K562 (cell line): Measurements from ENCODE around the gene ZDHHC11. TPM values are rescaled to one million over a fixed set of nuclear protein-coding genes. Genes with fewer than 3 reads are reported as not detected.
"Not testable (repeated sequence)": the region's sequence is repeated elsewhere in the genome, so short reads cannot be mapped to it uniquely, and the experiment has no call there.

Experiments used
- ATAC-seq: fragments of 200-7000 bp; cut with Tn5 transposase; 3 replicates; pipeline ENCODE4 v1.9.1; 2020; ENCODE audit warnings: moderate library complexity
- BruUV-seq: library from RNA; stranded (reverse); fragments of 400-500 nt; replicated peaks from 2 replicates; lab custom pipeline; 2021; lab: Mats Ljungman, UMichigan
- CTCF ChIA-PET: fragments of 300-600 bp; formaldehyde crosslinking; extraction: SDS; loops from one replicate; lab custom pipeline; 2021; ENCODE audit warnings: low intra/inter-chr PET ratio; lab: Yijun Ruan, JAX
- POLR2A ChIA-PET: fragments of 300-600, 350-650 bp; sonication (Branson Sonifier 250); formaldehyde crosslinking; extraction: SDS; loops from one replicate; lab custom pipeline; 2021; ENCODE audit warnings: antibody characterized with exemption, inconsistent platforms; lab: Yijun Ruan, JAX
- DNase-seq, 4 experiments: peaks; one replicate each; pipeline versions ENCODE4 v3.0.0 to v3.0.0-alpha.2; 2011 to 2018; ENCODE audit warnings: low spot score in 3 of 4, mixed read lengths in 3 of 4; ENCODE audit errors: extremely low read depth in 1 of 4
- FAIRE-seq: peaks from 2 replicates; lab custom pipeline; 2011; peaks lifted over from hg19 to GRCh38; lab: Jason Lieb, UNC
- H2AFZ ChIP-seq: 2 replicates; pipeline ENCODE4 v1.6.0; 2011; ENCODE audit warnings: low read depth, low read length, control low read depth, inconsistent platforms
- H3K27ac ChIP-seq: fragments of 200-600 bp; 3 replicates; pipeline ENCODE4 v1.8.0; 2011; ENCODE audit warnings: low read depth, mild to moderate bottlenecking, control low read depth, inconsistent platforms, low read length, moderate library complexity, mixed read lengths; ENCODE audit errors: extremely low read depth
- H3K27me3 ChIP-seq, 2 experiments: fragments of 300-600 bp in 1 of 2; 2 replicates in 1 of 2; 3 replicates in 1 of 2; pipeline versions ENCODE4 v1.6.0 to v1.8.0; 2011; ENCODE audit warnings: inconsistent platforms in 2 of 2, low read length in 2 of 2, mild to moderate bottlenecking in 1 of 2, mixed read lengths in 1 of 2, moderate library complexity in 1 of 2; ENCODE audit not compliant: control insufficient read depth in 2 of 2, insufficient read depth in 2 of 2
- H3K36me3 ChIP-seq: fragments of 300-600 bp; 3 replicates; pipeline ENCODE4 v1.8.0; 2011; ENCODE audit warnings: mild to moderate bottlenecking, low read length, inconsistent platforms; ENCODE audit not compliant: control insufficient read depth, insufficient read depth
- H3K4me1 ChIP-seq, 2 experiments: fragments of 200-600 bp in 1 of 2; replicated peaks in 1 of 2; 2 replicates in 1 of 2; 3 replicates in 1 of 2; pipeline versions ENCODE4 v1.5.1 to v1.8.0; 2011; ENCODE audit warnings: inconsistent platforms in 2 of 2, low read length in 2 of 2, mild to moderate bottlenecking in 1 of 2, mixed read lengths in 1 of 2, moderate library complexity in 1 of 2; ENCODE audit not compliant: control insufficient read depth in 2 of 2, insufficient read depth in 2 of 2
- H3K4me2 ChIP-seq: 2 replicates; pipeline ENCODE4 v1.6.1; 2011; ENCODE audit warnings: low read length, control low read depth, inconsistent platforms, mixed read lengths; ENCODE audit not compliant: insufficient read depth
- H3K4me3 ChIP-seq: fragments of 200-600 bp; sonication (generic), shearing (Covaris generic); 2 replicates; pipeline ENCODE4 v1.5.1; 2016; ENCODE audit warnings: control low read depth, inconsistent platforms
- H3K79me2 ChIP-seq: fragments of 200-600 bp; 3 replicates; pipeline ENCODE4 v1.8.0; 2011; ENCODE audit warnings: low read length, inconsistent platforms; ENCODE audit not compliant: control insufficient read depth, insufficient read depth
- H3K9ac ChIP-seq, 2 experiments: 2 replicates each; pipeline versions ENCODE4 v1.6.0 to v1.6.1; 2011; ENCODE audit warnings: low read depth in 2 of 2, low read length in 2 of 2, control low read depth in 1 of 2, inconsistent platforms in 1 of 2, mild to moderate bottlenecking in 1 of 2, mixed read lengths in 1 of 2; ENCODE audit not compliant: insufficient read depth in 1 of 2
- H3K9me1 ChIP-seq: one replicate; pipeline ENCODE4 v1.6.0; 2011; ENCODE audit warnings: inconsistent platforms, mild to moderate bottlenecking, low read length, moderate library complexity; ENCODE audit not compliant: control insufficient read depth, insufficient read depth
- H3K9me3 ChIP-seq: replicated peaks from 2 replicates; pipeline ENCODE4 v1.5.1; 2011; ENCODE audit warnings: low read depth, low read length, inconsistent platforms; ENCODE audit not compliant: control insufficient read depth, insufficient read depth
- H4K20me1 ChIP-seq: replicated peaks from 2 replicates; pipeline ENCODE4 v1.6.1; 2011; ENCODE audit warnings: low read length, inconsistent platforms, mixed read lengths; ENCODE audit not compliant: control insufficient read depth, insufficient read depth
- CBFA2T2 ChIP-seq: fragments of 450-650 bp; conservative IDR thresholded peaks from 2 replicates; pipeline ENCODE4 v1.6.1; 2017; ENCODE audit warnings: mild to moderate bottlenecking
- CEBPZ ChIP-seq: fragments of 150-350 bp; IDR thresholded peaks from 2 replicates; pipeline ENCODE4 v1.6.1; 2014; ENCODE audit warnings: low read depth, mild to moderate bottlenecking, low read length, borderline replicate concordance
- CHCHD3 ChIP-seq: fragments of 250-450 bp; sonication (Bioruptor Pico); IDR thresholded peaks from 2 replicates; pipeline ENCODE4 v2.1.2; 2022; ENCODE audit warnings: mild to moderate bottlenecking
- FOXJ2 ChIP-seq: fragments of 200-800 bp; sonication (Bioruptor generic); IDR thresholded peaks from 2 replicates; pipeline ENCODE4 v1.6.1; 2016; ENCODE audit warnings: missing genetic modification characterization, missing compliant biosample characterization
- HES1 ChIP-seq: fragments of 450-650 bp; IDR thresholded peaks from 2 replicates; pipeline ENCODE4 v1.6.1; 2016; ENCODE audit warnings: low read depth, mild to moderate bottlenecking, moderate library complexity
- HNRNPLL ChIP-seq: fragments of 200-400 bp; formaldehyde crosslinking; IDR thresholded peaks from 2 replicates; pipeline ENCODE4 v1.6.1; 2017; ENCODE audit warnings: low read length, low read depth, mild to moderate bottlenecking; ENCODE audit not compliant: poor library complexity, severe bottlenecking
- POLR2AphosphoS2 ChIP-seq: IDR thresholded peaks from 2 replicates; pipeline ENCODE4 v1.6.1; 2012; ENCODE audit warnings: low read length, improper control_type of control experiment
- STAG1 ChIP-seq: sonication (generic); formaldehyde crosslinking; IDR thresholded peaks from 2 replicates; pipeline ENCODE4 v1.5.0; 2020; ENCODE audit warnings: missing genetic modification reagents, borderline replicate concordance
- TARDBP ChIP-seq: fragments of 450-650 bp; IDR thresholded peaks from 2 replicates; pipeline ENCODE4 v1.6.1; 2016
- ZNF212 ChIP-seq: fragments of 450-650 bp; formaldehyde crosslinking; IDR thresholded peaks from 2 replicates; pipeline ENCODE4 v1.4.0; 2020; ENCODE audit warnings: mild to moderate bottlenecking
- ZNF586 ChIP-seq: fragments of 450-650 bp; formaldehyde crosslinking; conservative IDR thresholded peaks from 2 replicates; pipeline ENCODE4 v1.4.0; 2020; ENCODE audit warnings: mild to moderate bottlenecking, moderate library complexity
- ZNF766 ChIP-seq: fragments of 200-800 bp; sonication (Bioruptor generic); conservative IDR thresholded peaks from 2 replicates; pipeline ENCODE4 v1.6.1; 2016; ENCODE audit warnings: missing genetic modification characterization, missing compliant biosample characterization
- WGBS: fragments of 100-300 bp; shearing (Covaris generic); methylation state at CpG from one replicate; pipeline ENCODE4 v1.1.6; 2016; ENCODE audit warnings: low coverage, mixed read lengths; ENCODE audit not compliant: insufficient coverage; ENCODE audit errors: missing lambda C conversion rate; 5-methylcytosine and 5-hydroxymethylcytosine counted together
- in situ Hi-C: fragments of 300-500 bp; cut with MboI; formaldehyde crosslinking; loops from 4 replicates; pipeline ENCODE4 v1.15.0; 2018; ENCODE audit warnings: inconsistent platforms, mixed read lengths
- intact Hi-C: fragments of 100-400 bp; cut with micrococcal nuclease; formaldehyde crosslinking; loops from 2 replicates; pipeline ENCODE4 v1.14.2; 2022
- polyA plus RNA-seq, 8 experiments: library from polyadenylated mRNA; depleted of rRNA in 4 of 8; stranded (reverse) in 5 of 8; unstranded in 3 of 8; fragments of >200 nt; fragmentation: Nextera tagmentation in 2 of 8; fragmentation: Illumina TruSeq in 1 of 8; extraction: Ambion mirVana in 2 of 8; extraction: Trizol in 1 of 8; gene quantifications; 2 replicates each; pipeline versions ENCODE4 v1.2.1 to v1.2.3, GENCODE V29; 2011 to 2014; ENCODE audit warnings: inconsistent platforms in 1 of 8, missing spikeins in 1 of 8
- total RNA-seq, 7 experiments: library from RNA; depleted of rRNA in 6 of 7; stranded (reverse); fragments of >200 nt in 6 of 7; fragmentation: Illumina TruSeq in 2 of 7; extraction: Trizol in 2 of 7; gene quantifications; 2 replicates each; pipeline versions ENCODE4 v1.2.1 to v1.2.3, GENCODE V29; 2011 to 2021; ENCODE audit warnings: low replicate concordance in 1 of 7

Gene ZDHHC11
- total and polyA plus RNA-seq, 9 of the 15 experiments (the other 6 are each of a cell fraction or from before 2014, with no cell fraction given) = 0.07 to 2.3 (median 0.52) TPM

GRCh38 chr5:807719-808514 lies 42.9 kb downstream of the ZDHHC11 start:
- H2AFZ ChIP-seq, H3K27ac ChIP-seq, FAIRE-seq, H4K20me1 ChIP-seq, H3K79me2 ChIP-seq, intact Hi-C loops, H3K4me3 ChIP-seq, H3K9me3 ChIP-seq, H3K9me1 ChIP-seq, in situ Hi-C loops, H3K27me3 ChIP-seq, H3K4me2 ChIP-seq, H3K36me3 ChIP-seq, CTCF ChIA-PET, H3K4me1 ChIP-seq, POLR2A ChIA-PET, BruUV-seq, H3K9ac ChIP-seq, DNase-seq: not testable (repeated sequence)
- peak; percentile 51 for ATAC-seq
- 0% methylated on average over 5 of the region's 10 CpGs for WGBS

GRCh38 chr5:801472-801871 lies 49.3 kb downstream of the ZDHHC11 start:
- no peaks in the 10 kb centered on the region for H3K36me3 ChIP-seq
- ChIA-PET CTCF (no interaction called here), POLR2A (no interaction called here)
- no peak for FAIRE-seq
- H4K20me1 ChIP-seq = no peaks in the 10 kb centered on the region
- H2AFZ ChIP-seq = no peak overlapping the region
- H3K27ac ChIP-seq = no peak overlapping the region
- ATAC-seq = no peak
- no peaks in the 10 kb centered on the region for H3K9me3 ChIP-seq
- H3K4me1 ChIP-seq = no peaks in the 10 kb centered on the region
- WGBS = under 1% methylated on average over 6 of the region's 6 CpGs
- H3K79me2 ChIP-seq = no peaks in the 10 kb centered on the region
- no TSS peak for BruUV-seq
- no peak overlapping the region for H3K9ac ChIP-seq
- DNase-seq = no peak
- no peak overlapping the region for H3K4me2 ChIP-seq
- H3K4me3 ChIP-seq = no peak overlapping the region
- no peaks in the 10 kb centered on the region for H3K27me3 ChIP-seq
- H3K9me1 ChIP-seq = no peaks in the 10 kb centered on the region
- in situ Hi-C loops (no loop called here), intact Hi-C loops (no loop called here)
- TF ChIP-seq CHCHD3 (CRISPR knock-in tag) = no peak
- TF ChIP-seq CBFA2T2 = no peak
- TF ChIP-seq STAG1 (CRISPR knock-in tag) = no peak
- TF ChIP-seq ZNF766 (CRISPR knock-in tag) = no peak
- no peak for TF ChIP-seq HNRNPLL
- no peak for TF ChIP-seq TARDBP
- TF ChIP-seq ZNF212 (CRISPR knock-in tag) = no peak
- TF ChIP-seq POLR2AphosphoS2 = no peak
- TF ChIP-seq HES1 = no peak
- no peak for TF ChIP-seq ZNF586 (CRISPR knock-in tag)
- no peak for TF ChIP-seq CEBPZ
- TF ChIP-seq FOXJ2 (tag) = no peak
